HG02588 (cell line): ENCODE measurements around the gene HOMER1.
A peak's percentile ranks its signal among the peaks of the same experiment; 100 is the strongest.

Experiments used
- ATAC-seq: cut with Tn5 transposase; IDR thresholded peaks from one replicate; pipeline ENCODE4 v1.9.1; 2021; ENCODE audit warnings: mild to moderate bottlenecking, moderate library complexity; ENCODE audit not compliant: unreplicated experiment

HOMER1 gene

DNA sequence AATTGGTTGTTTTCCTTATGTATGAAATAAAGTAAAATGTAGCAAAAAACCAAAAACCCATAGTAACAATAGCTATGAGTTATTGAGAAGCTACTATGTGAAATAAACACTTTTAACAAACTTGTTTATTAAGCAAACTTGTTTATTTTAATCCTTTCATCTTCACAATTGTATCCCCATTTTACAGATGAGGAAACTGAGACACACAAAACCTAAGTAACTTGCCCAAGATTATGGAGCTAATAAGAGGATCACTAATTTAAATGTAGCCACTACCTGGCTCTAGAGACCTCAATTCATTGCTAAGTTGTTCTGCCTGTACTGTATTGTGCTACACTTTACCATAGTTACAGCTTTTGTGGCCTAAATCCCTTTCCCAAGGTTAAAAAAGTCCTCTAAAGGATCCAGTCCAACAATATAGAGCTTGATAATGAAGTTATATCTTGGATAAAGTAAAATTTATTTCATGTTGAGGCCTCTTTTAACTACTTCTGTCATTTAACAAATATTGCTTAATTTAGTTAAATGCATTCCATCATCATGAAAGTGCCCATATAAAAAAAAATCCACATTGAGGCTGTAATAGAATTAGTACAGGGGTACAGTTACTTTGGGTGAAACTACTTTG lies 22.1 kb downstream of the HOMER1 start:
- no peak for ATAC-seq

DNA sequence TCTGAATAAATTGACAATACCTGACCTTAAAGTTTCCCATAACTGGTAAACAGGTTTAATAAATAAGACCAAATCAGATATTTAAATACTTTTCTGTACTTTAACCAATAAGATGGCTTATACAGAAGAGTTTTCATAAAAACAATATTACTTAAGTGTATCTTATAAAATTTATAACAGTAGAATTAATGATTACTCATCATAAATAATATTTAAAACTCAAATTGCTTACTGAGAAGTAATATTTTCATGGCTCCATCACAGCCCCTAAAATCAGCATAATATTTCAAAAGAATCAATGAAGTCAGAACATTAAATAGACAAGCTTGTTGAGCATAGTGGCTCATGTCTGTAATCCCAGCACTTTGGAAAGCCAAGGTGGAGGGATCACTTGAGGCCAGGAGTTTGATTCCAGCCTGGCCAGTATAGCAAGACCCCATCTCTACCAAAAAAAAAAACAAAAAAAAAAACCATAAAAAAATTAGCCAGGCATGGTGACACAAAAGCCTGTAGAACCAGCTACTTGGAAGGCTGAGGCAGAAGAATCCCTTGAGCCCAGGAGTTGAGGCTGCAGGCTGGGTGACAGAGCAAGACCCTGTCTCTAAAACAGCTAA lies 23.5 kb downstream of the HOMER1 start:
- ATAC-seq, result no peak

DNA sequence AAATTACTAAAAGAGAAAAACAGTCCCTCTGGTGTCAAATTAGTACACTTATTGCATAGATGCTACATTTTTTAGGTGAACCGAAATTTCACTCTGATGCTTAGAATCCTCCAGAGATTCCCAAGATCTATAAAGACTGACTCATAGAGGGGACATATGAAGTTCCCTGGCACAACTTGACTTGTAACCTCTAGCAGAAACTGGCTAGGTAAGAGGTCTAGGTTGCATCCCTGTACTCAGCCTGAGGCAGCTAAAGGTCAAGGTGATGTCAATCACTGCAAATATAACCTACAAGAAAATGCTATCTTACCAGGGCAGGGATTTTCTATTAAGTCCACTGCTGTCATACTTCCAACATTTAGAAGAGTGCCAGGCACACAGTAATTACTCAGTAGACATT lies 24.2 kb downstream of the HOMER1 start:
- no peak for ATAC-seq

DNA sequence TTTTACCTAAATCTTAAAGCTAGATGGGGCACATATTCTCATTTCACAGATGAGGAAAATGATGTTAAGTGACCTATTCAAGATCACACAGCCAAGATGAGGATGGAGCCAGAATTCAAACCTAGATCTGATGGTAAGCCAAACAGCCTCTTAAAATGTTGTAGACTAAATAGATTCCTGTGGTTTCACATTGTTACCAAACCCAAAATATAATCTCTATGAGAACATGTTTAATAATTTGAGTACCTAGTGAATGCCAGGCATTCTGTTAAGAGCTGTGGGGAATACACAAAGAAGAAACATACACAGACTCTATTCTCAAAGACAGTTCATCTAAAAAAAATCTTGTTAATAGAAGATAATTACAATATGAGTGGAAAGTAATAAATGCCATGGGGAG lies 25.2 kb downstream of the HOMER1 start:
- no peak for ATAC-seq

DNA sequence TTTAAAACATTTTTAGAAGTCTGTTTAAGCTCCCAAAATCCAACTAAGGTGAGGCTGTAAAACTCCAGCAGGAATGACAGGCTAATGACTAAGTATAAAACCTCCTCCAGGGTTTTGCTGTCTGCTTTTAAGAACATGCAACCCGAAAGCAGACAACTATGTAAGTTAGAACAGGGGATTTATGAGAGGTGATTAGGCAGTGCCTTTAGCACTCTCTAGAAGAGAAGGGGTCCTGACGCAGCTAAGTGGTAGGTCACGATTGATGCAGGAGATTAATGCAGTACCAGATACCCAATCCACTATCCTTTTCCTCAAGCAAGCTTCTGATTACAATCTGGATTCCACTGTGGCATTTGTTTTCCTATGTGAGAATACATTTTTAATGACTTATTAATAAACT lies 25.9 kb downstream of the HOMER1 start:
- no peak for ATAC-seq

DNA sequence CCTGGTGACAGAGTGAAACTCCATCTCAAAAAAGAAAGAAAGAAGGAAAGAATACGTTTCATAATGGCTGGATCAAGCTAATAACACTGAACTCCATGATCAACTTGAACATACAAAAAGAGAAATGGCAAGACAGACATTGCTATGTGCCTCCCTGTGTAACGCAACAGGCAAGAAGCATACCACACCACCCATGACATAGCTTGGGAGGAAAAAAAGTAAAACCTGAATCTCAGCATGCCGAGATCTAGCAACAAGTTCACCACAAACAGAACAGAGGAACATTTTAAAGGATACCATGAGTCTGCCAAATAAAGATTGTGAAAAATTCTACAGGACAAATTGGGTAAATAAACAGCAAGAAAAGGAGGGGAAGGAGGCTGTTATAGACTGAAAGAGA lies 26.7 kb downstream of the HOMER1 start:
- no peak for ATAC-seq

DNA sequence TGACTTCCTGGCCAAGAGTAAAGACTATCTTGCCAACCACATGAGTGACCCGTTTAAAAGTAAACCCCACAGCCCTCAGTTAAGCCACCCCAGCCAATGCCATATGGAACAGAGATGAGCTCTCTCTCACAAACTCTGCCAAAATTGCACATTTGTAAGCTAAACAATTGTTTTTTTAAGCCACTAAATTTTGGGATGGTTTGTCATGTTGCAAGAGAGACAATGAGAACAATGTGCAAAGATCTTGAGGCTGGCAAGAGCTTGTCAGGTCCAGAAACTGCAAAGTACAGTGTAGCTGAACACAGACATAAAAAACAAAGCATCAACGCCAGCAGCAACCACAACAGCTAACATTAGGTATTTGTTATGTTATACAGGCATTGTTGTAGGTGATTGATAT lies 27.8 kb downstream of the HOMER1 start:
- no peak for ATAC-seq

DNA sequence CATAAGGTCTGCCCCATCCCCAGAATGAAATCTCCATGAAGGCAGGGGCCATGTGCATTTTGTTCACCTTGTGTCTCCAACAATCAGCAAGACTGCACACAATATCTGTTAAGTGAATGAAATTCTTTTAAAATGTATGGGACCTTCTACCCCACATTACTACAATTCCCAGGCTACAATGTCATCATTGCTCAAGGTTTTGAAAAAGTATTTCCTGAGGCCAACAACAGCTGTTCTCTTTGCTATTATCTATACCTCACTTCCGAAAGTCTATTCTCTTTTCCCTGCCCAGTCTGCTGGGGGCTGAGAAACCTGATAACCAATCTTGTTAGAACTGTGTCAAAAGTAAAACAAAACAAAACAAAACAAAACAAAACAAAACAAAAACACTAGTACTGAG lies 29.2 kb downstream of the HOMER1 start:
- no peak for ATAC-seq

DNA sequence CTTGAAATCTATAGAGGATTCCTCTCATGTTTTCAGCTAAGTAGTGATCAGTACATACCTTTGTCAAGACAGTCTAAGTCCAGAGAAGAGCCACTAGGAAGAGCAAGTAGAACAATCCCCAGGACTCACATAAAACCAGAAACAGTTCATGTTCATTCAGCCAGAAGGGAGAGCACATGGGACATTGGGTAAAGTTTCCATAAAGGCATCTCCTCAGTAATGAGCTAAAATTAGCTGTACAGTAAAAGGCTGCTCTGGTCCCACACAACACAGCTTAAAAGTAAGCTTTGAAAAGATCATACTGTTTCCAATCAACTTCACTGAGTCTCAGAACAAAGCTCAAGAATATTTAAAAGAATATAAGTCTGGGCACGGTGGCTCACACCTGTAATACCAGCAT lies 32.4 kb downstream of the HOMER1 start:
- no peak for ATAC-seq

DNA sequence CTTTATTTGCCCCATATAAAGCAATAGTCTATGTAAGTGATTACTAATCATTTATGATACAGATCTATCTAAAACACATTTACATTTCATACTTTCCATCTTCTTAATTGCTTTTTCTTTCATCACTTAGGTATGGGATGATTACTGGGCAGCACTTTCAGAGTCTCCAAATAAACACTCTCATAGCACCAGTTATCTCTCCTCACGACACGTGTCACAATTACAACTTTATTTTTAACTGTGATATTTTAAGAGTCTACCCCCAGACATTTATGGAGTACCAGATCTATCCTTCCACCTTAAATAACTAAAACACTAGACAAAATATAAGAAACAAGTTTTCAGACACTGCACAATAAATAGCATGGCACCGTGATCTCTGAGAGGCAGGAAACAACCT lies 32.9 kb downstream of the HOMER1 start:
- no peak for ATAC-seq

DNA sequence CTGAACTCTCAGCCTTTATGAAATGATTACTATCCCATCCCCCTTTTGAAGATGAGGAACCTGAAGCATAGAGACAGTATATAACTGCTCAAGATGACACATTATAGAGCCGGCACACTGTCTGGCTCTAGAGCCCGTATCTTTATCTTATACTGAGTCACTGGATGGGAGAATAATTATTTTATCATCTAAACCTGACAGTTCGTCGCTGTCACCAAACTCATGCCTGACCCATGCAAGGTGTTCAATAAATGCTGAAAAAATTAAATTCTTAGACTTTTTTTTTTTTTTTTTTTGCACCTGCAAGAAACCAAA lies 38.8 kb downstream of the HOMER1 start:
- ATAC-seq, result no peak

DNA sequence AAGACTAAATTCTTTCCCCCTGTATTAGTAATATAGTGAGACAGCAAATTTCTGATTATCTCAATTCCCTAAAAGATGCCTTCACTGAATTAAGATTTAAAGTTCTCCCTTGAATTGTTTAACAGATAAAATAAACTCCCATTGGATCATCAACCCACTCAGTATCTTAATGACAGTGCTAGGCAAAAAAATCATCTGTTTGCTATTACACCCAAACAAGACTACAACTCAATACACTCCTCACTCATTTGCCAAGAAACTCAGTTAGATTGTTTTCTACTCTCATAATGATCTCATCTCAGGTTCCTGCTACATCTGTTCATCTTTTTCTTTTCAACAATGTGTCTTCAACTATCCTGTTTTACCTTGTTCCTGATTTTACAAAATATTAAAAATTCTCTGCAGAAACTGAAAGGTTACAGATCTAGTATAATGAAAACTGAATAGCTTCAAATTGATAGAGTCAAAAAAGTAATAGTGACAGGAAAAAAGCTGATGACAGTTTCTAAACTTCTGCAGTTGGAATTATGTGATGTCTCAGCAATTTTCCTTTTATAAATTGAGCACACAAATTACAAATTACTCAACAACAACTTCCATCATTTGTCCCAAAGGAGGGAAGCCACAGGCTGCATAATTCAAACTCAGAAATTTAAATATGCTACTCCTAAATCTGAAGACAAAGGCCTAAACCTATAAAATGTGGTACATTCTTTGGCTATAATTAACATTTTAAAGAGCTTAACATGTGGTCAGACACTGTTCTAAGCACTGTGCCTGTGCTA lies 39.4 kb downstream of the HOMER1 start:
- ATAC-seq, result no peak

DNA sequence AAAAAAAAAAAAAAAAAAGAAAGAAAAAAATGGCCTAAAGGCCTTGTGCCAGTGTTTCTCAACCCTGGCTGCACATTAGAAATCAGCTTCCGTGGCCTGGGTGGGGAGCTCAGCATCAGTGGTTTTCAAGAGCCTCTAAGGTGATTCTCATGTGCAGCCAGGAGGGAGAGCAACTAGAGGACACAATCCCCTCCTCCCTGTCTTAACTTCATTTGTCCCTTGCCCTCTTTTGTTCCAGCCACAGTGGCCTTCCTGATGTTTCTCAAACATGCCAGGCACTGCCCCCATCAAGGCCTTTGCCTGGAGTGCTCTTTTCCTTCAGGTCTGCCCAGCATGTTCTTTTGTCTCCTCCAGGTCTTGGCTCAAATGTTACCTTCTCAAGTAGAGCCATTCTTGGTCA lies 42.4 kb downstream of the HOMER1 start:
- ATAC-seq, result no peak

DNA sequence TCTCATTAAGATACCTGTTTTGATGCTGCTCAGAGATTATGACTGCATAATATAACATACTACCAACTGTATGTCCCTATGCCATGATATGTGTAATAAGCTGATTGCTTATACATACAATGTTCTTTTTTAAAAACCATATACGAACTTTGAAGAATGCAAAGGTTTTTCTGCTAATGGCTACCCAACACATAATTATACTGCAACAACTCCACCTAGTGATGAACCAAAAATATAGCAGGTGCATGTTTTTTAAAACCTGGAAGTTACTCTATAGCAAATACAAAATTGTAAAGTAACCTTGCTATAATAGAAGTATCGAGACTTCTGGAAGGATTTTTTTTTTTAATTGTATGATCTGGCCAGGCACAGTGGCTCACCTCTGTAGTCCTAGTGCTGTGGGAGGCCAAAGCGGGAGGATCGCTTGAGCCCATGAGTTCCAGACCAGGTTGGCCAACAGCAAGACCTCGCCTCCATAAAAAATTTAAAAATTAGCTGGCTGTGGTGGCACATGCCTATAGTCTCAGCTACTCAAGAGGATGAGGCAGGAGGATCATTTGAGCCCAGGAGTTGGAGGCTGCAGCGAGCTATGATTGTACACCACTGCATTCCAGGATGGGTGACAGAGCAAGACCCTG lies 49.1 kb downstream of the HOMER1 start:
- no peak for ATAC-seq

DNA sequence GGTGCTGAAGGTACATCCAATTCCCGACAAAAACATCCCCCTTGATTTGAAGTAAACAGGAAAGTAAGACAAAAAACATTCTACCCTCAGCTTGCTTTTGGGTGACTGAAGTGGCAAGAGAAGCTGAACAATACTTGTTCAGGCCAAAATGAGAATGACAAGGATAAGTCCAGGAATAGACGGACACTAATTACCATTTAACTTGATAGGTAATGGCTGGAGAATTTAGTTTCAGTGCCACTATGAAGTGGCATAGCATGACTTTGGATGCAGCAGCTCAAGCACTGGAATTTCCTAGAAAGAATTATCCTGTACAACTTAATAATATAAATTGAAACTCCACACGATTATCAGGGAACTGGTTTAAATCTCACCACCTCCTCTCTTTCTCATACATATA lies 49.7 kb downstream of the HOMER1 start:
- no peak for ATAC-seq

DNA sequence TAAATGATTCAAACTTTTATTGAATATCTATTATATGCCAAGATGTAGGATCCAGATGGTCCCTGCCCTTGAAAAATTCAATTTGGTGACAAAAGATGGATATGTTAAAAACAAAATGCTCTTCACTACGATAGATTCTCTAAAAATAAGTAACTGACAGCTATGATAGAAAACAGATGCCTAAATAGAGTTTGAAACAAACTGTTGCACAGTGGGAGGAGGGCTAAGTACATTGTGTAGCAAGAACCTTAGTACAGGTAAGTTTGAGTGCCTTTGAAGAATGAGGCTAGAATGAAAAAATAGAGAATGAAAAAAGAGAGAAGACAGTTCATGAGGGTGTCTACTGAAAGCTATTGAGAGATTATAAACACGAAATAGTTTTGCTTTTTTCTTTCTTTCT lies 54.3 kb downstream of the HOMER1 start:
- ATAC-seq, result no peak

DNA sequence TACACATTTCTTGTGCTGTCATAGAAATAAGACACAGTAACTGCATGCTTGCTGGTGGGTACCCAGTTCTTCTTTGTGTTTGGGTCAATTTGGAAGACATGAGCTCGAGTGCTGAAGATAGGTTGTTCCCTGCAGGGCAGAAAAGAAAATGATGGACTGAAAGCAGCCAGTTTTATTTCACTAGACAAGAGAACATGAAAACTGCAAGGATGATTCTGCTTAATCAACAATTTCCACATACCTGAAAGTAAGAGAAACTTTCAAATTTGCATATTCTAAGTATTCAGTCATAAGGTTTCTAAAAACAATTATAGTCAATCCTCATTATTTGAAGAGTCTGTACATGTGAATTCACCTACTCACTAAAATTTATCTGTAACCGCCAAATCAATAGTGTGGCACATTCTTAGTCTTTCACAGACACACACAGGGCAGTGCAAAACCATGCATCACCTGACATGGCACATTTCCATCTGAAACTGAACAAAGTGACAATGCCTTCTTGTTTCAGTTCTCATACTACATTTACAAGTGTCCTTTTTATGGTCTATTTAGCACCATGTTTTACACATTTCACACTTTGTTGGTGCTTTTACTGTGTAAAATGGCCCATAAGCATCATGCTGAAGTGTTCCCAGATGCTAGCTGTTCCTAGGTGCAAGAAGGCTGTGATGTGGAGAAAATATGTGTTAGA lies 56.9 kb downstream of the HOMER1 start:
- ATAC-seq, result peak; percentile 79

DNA sequence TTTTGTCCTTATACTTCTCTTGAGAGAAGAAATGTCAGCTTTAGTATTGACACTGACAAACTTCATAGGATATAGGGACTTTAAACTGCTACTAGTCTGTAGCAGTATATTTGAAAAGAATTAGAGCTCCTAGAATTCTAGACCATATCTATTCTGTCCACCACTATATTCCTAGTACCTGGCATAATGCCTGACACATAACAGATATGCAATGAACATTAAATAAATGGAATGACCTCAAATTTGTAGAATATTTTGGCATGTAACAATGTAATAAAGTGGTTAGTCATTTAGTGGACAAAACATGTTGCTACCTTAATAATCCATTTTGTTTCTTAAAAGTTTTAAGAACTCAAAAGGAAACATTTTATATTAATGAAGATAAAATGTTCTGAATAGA lies 57.5 kb downstream of the HOMER1 start:
- ATAC-seq, result no peak

DNA sequence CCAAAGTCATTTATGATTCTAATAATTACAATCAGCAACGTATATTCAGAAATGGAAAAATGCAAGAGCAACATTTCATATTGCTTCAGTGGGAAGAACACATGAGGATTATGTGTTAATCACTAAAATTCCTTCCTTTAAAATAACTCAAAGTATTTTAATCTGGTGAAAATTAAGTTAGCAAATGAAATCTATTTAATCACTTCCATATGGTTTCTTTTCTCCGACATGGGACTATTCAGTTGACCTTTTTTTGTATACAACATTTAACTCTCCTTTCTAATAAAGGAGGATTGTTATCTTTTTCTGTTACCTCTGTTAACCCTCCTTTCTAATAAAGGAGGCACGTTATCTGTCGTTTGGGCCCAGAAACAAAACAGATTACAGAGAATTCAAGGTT lies 59.9 kb downstream of the HOMER1 start:
- ATAC-seq, result no peak

DNA sequence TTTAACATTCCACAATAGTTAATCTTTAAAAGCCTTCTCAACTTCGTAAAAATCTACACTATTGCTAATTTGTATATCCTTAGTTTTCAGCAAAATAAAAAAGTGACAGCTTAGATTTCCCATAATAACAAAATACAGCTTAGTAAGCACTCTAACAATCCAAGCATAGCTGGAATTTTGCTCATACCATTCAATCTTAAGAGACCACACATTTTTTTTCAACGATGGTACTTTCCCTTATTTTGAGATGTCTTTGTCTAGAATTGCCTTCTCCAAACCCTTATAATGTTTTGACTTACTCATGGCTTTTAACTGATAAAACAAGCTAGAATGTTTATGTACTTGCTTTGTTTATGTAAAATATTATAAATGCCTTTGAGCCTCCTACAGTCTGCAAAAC lies 65.6 kb downstream of the HOMER1 start:
- ATAC-seq, result no peak

DNA sequence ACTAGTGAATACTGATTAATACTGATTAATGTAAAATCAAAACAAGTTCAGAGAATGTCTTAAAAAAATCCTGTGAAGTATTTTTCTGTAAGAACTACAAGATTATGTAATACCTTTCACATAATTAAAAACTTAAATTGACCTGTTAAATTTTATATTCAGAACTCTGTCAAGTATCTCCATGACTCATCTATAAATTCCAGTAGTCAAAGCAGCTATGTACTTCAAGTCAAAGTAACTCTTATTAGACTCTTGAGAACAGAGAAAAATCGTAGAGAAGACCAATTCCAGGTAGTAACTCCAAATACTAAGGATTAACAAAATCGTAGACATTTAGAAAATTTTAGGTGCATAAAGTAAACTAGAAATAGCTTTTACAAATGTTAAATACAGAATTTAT lies 77.1 kb downstream of the HOMER1 start:
- no peak for ATAC-seq

DNA sequence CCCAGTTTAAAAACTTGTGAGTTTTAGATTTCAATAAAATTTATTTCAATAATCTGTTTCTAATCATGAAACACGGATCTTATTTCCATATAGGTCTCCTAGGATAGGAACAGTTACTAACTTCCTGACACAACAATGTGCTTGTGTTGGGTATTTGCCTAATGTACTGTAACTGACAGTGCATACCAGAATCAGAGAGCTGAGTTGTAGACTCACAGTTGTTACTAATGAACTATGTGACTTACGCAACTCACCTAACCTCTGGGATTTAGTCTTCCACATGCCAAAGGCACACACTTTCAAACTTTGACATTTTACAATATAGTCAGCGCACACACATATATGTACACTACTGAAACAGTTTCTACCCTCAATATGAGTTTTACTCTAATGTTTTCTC lies 77.7 kb downstream of the HOMER1 start:
- no peak for ATAC-seq
